Measurements from ENCODE around the gene TAS2R60.
"Not testable (repeated sequence)": the region's sequence is repeated elsewhere in the genome, so short reads cannot be mapped to it uniquely, and the experiment has no call there.

The TAS2R60 gene

GRCh38 chr7:143443153-143443552 lies at the start of gene TAS2R60:
Gene TAS2R60 (plus strand): TSS chr7:143443453. CDS start chr7:143443453, 0 bp downstream.
- no peak for DNase-seq

DNA sequence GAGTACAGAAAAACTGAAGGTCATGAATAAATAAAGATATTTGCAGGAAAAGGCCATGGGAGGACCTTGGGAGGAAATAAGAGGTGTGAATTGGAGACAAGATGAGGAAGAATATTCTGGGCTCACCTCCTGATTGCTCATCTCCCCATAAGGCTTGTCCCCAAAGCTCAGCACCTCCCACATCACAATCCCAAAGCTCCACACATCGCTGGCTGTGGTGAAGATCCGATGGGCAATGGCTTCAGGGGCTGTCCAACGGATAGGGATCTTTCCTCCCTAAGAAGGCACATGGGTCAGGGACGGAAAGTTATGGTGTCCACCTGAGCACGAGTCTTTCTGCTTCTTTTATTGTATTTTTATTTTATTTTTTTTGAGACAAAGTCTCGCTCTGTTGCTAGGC lies 49.2 kb upstream of the TAS2R60 start:
- DNase-seq: no peak

GRCh38 chr7:143394777-143395176 lies 48.5 kb upstream of the TAS2R60 start:
- DNase-seq: no peak

GRCh38 chr7:143395187-143396149 lies 47.8 kb upstream of the TAS2R60 start:
- DNase-seq: no peak

GRCh38 chr7:143396182-143396581 lies 47.1 kb upstream of the TAS2R60 start:
- no peak for DNase-seq

- DNase-seq: no peak
Observed at GRCh38 chr7:143396625-143397556, 46.4 kb upstream of the TAS2R60 start.

DNA sequence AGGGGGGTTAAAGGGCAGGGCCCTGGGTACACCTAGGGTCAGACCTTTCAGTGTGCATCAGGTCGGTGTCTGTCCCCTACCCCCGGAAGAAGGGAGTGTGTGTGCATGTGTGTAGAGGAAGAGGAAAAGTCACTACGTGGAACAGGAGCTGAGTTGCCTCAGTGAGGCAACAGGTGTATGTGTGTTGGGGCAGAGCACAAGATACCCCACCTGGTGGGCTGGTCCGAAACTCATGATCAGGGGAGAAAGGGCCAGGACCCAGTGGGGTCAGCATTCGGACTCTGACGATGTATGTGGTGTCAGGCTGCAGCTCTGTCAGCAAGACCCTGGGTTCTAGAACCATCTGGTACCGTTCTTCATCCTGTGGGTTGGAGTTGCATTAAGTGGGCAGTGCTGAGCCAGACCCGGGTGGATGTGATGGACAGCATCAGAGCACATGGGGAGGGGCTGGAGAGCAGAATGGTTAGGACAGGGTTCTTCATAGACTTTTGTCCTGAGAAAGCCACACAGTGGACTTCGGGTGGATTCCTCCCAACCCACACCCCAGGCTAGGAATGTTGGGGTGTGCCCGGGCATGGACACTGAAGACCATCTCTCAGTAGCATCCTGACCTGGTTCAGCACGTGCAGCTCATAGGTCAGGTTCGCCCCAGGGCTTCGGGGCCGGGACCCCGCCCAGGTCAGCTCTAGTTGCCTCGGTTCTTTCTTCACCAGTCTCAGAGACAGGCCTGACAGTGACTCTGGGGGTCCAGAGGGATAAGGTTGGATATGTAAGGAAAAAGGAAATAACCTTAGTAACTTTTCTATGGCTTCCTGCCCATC lies 45.3 kb upstream of the TAS2R60 start:
- no peak for DNase-seq

- no peak for DNase-seq
Observed at GRCh38 chr7:143398616-143399015, 44.6 kb upstream of the TAS2R60 start.

DNA sequence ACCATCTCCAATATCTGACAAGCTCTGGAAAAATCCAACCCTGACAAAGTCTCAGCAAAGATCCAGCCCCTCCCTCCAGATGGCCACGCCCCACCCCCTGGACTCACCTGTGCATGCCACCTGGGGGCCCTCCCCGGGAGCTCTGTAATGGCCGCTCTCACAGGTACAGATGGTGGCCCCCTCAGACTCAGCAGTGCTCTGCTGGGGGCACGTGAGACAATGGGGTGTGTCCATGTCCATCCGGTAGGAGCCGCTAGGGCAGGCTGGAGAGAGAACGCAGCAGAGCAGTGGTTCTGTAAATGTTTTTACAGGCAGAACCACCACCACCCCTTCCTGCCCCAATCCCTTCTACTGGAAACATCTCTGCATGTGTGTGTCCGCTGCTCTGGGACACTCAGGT lies 44.1 kb upstream of the TAS2R60 start:
- DNase-seq: no peak

DNA sequence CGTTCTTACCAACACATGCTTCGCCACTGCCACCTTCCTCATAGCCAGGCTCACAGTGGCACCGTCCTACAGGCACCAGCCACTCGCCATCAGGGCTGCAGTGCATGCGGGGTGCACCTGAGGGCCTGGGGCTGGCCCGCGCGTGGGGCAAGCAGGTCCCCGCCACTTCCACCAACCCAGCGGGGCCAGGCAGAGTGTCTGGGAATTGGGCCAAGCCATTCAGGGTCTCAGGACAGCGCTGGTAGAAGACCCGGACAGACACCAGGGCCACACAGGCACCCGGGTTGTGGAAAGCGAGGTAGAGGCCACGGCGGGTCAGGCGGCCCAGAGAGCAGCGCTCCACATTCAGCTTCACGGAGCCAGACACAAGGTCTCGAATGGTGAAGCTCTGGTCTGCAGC lies 43.6 kb upstream of the TAS2R60 start:
- DNase-seq: no peak

GRCh38 chr7:143401265-143401664 lies 42.0 kb upstream of the TAS2R60 start:
- DNase-seq: no peak

- not testable (repeated sequence) for DNase-seq
Observed at GRCh38 chr7:143402233-143402632, 41.0 kb upstream of the TAS2R60 start.

GRCh38 chr7:143405173-143406001 lies 37.9 kb upstream of the TAS2R60 start:
- DNase-seq: no peak

GRCh38 chr7:143406002-143406357 lies 37.3 kb upstream of the TAS2R60 start:
- DNase-seq: no peak

DNA sequence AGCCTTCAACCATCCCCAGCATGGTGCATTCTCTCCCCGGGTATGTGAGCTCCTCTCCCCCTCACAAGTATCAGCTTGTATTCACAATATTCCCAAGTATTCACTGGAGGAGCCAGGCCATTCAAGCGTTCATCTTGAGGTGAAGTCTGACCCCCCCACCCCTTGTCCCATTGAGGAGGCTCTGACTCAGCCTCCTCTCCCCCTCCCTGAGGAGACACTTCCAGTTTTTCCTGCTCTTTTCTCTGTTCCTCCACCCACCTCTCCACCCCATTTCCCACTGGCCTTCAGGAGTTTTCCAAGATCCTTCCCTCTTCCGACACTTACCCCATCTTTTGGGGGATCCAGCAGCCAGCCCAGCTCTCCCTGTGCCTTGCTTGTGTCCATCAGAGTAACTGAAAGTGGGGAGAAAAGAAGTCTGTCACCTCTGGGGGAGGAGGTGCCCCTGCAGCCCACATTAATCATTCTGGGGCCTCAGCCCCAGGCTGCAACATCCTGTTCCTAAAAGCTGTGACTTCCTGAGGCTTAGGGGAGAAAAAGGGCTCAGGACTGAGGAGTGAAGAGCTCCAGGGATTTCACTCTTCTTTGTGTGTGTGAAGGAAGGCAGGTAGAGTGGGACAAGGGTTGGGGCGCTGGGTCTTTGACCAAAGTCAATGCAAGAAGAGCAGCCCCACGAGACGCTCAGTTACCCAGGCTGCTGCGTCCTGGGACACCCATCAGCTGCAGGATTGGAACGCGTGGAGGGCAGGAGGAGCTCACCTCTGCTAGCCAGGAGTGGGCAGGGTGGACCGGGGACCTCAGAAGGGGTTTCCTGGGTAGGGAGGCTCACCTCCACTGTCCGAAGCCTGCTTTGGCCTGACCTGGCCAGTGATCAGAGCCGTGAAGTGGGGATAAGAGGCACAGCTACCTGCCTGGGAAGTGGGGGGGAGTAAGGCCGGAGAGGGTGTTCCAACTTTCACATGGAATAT lies 35.7 kb upstream of the TAS2R60 start:
- no peak for DNase-seq

GRCh38 chr7:143408252-143408685 lies 35.0 kb upstream of the TAS2R60 start:
- no peak for DNase-seq

DNA sequence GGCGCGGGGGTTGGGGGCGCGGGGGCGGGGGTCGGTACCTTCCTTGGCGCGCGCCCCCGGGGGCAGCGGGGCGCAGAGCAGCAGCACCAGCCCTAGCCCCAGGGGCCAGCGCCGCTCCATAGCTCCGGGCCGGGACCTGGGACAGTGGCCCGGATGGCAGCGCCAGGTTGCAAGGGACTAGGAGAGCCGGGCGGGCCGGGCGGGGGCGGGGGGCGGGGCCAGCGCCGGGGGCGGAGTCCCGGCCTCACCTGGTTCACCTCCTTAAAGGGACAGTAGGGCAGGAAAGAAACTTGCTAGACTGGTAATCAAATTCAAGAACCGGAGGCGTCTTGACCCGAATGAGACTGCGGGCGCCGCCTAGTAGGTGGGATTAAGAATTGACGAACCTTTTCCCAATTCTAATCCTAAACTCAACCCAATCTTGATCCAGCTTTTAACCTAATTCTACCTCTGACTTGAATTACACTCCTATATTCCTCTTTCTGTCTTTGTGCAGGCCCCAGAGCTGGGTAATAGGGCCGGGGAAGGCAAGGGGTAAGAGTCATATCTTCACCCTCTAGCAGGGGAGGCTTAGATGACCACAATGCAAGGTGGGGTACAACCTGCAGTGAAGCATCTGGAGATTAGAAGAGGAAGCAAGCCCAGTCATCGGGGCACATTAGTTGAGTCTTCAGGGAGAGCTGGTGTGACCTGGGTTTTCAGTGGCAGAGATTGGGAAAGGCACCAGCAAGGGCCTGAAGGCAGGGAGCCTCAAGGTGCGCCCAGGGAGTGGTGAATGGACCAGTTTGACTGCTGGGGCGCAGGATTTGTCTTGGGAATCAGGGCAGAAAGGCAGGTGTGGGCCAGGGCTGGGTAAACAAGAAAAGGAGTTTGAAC lies 34.3 kb upstream of the TAS2R60 start, which contains the start of gene EPHA1:
TSS of gene EPHA1 (minus strand) at position 171 of the 876 bp plus-strand sequence. CDS start at position 120, 51 bp downstream.
- DNase-seq: peak; percentile 43 to 52

- no peak for DNase-seq
Observed at GRCh38 chr7:143410521-143411004, 32.7 kb upstream of the TAS2R60 start.
